ENCODE results near the gene NHERF2. TPM values are rescaled to one million over a fixed set of nuclear protein-coding genes. Genes with fewer than 3 reads are reported as not detected.

Gene NHERF2
- total RNA-seq, 6 experiments from 2014 or later: 129 to 284 (median 186) TPM

DNA sequence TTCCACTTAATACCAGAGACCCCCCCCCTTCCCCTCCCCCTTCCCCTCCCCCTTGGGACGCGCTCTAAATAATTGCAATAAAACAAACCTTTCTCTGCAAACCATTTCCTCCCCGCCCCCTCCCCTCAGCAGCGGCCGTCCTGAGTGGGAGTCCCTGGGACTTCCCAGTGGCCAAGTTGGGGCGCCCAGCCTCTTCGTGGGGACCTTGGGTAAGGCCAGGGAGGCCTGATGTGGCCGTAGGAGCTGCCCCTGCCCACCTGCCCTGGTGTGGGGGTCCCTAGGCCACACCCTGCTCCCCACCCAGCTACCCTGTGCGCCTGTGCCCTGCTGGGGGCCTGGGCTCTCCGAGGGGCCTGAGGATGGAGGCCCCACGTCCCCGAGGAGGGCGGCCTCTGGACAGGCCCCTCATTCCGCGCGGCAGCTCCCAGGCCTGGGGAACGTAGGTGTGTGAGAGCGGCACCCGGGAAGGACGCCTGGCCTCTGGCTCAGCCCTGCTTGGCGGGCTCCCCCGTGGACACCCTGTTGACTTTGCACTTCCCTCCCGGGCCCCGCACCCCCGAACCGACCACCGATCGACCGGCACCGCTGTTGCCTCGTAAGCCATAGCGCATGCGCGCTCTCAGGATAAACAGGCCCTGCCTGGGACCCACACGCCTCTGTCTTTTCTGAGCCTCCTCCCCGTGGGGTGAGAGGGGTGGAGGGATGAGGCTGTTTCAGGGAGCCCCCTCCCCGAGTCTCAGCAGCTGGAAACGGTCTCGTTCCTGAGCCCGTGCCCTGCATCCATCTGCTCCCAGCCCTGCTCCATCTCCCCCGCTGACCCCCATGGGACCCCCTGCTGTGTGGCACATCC, 11.9 kb downstream of the NHERF2 start:
- peak; percentile 55 to 89 (median 87) for DNase-seq

DNA sequence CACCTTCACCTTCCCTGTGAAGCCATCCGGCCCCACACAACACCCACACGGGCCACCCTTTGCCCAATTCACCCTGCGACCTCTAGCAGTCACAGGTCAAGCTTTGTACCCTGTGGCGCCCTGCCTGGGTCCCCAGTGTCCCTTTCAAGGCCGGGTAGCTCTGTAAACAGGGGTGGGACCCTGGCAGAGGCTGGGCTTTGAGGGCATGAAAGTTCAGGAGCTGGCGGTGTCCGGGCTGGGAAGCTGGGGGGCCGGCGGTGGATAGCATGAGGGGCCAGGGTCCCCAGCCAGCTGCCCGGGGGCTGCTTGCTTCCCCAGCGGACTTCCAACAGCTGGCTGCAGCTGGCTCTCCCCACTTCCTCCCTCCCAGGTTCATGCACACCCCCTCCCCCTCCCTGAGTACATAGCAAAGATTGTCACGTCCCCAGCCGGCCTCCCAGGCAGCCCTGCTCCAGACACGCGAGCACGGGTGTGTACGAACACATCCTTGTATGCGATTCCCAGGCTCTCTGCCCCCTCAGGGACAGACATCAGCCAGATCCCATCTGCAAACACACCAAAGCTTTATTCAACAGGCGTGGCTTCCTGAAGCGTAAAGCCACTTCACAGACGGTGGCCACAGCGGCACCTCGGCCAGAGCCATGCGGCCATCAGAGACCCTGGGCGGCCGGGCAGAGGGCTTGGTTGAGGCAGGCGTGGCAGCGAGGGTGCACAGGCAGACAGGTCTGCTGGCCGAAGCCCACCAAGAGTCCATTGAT, 12.8 kb downstream of the NHERF2 start:
- H3K36me3 ChIP-seq: peaks cover 0 to 6% (median 3%) of the 10 kb centered on the region in 4 donors
- 8% methylated on average over 7 of the region's 29 CpGs for WGBS (ENCODE audit: insufficient coverage, low coverage, low lambda C conversion rate, missing lambda C conversion rate)
- intact Hi-C loops (cut with DNase I): loop anchor here in 1 of 2 donors (5.0 kb wide), 1 partner anchor 113 kb away; no protein-coding TSS in a partner anchor
- no peaks in the 10 kb centered on the region for H3K27me3 ChIP-seq
- TF ChIP-seq, protein P1, sequence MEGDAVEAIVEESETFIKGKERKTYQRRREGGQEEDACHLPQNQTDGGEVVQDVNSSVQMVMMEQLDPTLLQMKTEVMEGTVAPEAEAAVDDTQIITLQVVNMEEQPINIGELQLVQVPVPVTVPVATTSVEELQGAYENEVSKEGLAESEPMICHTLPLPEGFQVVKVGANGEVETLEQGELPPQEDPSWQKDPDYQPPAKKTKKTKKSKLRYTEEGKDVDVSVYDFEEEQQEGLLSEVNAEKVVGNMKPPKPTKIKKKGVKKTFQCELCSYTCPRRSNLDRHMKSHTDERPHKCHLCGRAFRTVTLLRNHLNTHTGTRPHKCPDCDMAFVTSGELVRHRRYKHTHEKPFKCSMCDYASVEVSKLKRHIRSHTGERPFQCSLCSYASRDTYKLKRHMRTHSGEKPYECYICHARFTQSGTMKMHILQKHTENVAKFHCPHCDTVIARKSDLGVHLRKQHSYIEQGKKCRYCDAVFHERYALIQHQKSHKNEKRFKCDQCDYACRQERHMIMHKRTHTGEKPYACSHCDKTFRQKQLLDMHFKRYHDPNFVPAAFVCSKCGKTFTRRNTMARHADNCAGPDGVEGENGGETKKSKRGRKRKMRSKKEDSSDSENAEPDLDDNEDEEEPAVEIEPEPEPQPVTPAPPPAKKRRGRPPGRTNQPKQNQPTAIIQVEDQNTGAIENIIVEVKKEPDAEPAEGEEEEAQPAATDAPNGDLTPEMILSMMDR (IDR thresholded peaks at IDR 0.05): no peak
- TF ChIP-seq POLR2A (IDR thresholded peaks at IDR 0.05): peak; percentile 25
- no peaks in the 10 kb centered on the region for H3K9me3 ChIP-seq
- peak; percentile 40 to 62 (median 52) for ATAC-seq
- peak overlapping the region; percentile 69 to 96 (median 86) for H3K27ac ChIP-seq
- peak overlapping the region in 2 of 3 donors; percentile 74 to 81 for H3K4me3 ChIP-seq
- H3K4me1 ChIP-seq: peaks cover 1 to 54% (median 20%) of the 10 kb centered on the region in 4 donors
- DNase-seq: peak; percentile 88 to 97 (median 94)

More for the DNA sequence above, 11.9 kb downstream of the NHERF2 start:
- ATAC-seq: peak; percentile 0 to 6 (median 4)
- intact Hi-C loops (cut with DNase I): loop anchor here in 1 of 2 donors (5.0 kb wide), 1 partner anchor 114 kb away; no protein-coding TSS in a partner anchor
- Histone ChIP-seq H3K4me1 (peaks cover 1 to 55% (median 23%) of the 10 kb centered on the region in 4 donors), H3K9me3 (no peaks in the 10 kb centered on the region), H3K27me3 (no peaks in the 10 kb centered on the region), H3K36me3 (peaks cover 0 to 6% (median 3%) of the 10 kb centered on the region in 4 donors), H3K4me3 (peak overlapping the region in 2 of 3 donors; percentile 74 to 81), H3K27ac (peak overlapping the region; percentile 69 to 96 (median 86))
- 18% methylated on average over 25 of the region's 41 CpGs for WGBS (ENCODE audit: insufficient coverage, low coverage, low lambda C conversion rate, missing lambda C conversion rate)
- peak; percentile 7 for TF ChIP-seq POLR2A (IDR thresholded peaks at IDR 0.05)
- TF ChIP-seq, protein P1 (IDR thresholded peaks at IDR 0.05): no peak

DNA sequence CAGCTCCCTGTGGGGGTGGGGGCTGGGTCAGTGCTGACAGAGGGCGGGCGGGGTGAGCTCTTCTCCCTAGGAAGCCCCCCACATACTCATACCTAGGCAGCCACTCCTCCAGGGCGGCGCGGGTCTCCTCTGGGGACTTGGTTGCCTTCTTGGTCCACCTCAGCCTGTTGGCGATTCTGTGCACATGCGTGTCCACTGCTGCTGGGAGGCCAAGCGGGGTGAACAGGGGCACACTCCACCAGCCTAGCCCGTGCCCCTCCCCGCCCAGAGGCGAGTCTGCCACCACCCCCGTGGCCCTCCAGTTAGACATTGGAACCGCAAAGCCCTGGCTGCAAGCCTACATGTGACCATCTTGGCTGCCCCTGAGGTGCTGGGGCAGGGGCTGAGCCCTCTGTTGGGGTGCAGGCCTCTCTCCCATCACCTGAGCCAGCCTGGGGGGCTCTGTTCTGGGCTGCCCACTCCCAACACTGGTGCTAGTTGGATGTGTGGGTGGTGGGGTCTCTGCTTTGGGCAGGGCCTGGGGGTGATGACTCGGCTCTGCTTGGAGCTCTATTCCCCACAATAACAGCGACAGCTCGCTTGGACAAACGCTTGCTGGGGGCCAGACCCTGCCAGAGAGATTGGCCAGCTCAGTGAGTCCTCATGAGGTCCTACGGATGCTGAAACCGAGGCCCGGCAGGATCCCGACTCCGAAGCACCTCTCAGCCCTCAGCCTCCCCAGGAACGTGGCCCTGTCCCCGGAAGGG, 13.5 kb downstream of the NHERF2 start:
- Histone ChIP-seq H3K4me1 (peaks cover 1 to 49% (median 20%) of the 10 kb centered on the region in 4 donors), H3K4me3 (peak overlapping the region in 2 of 3 donors; percentile 74 to 81), H3K9me3 (no peaks in the 10 kb centered on the region), H3K27ac (peak overlapping the region; percentile 69 to 96 (median 86)), H3K27me3 (no peaks in the 10 kb centered on the region), H3K36me3 (peaks cover 0 to 6% (median 3%) of the 10 kb centered on the region in 4 donors)
- DNase-seq (peak; percentile 52 to 95 (median 94)), ATAC-seq (peak; percentile 3 to 53 (median 44))
- TF ChIP-seq, protein P1 (IDR thresholded peaks at IDR 0.05): no peak
- TF ChIP-seq POLR2A (IDR thresholded peaks at IDR 0.05): no peak
- intact Hi-C loops (cut with DNase I): no loop called here
- 24% methylated on average over 3 of the region's 24 CpGs for WGBS (ENCODE audit: insufficient coverage, low coverage, low lambda C conversion rate, missing lambda C conversion rate)
